Activated T-helper 17 cell treated with anti-CD3 and anti-CD28 coated beads, Interleukin-2, amount 50 U/mL, for 72 hours (primary cell): ENCODE results near the gene CCDC106. TPM values are rescaled to one million over a fixed set of nuclear protein-coding genes. Genes with fewer than 3 reads are reported as not detected.

Experiments
- ATAC-seq: fragments of 150-1000 bp; cut with Tn5 transposase; replicated peaks from 2 replicates; pipeline ENCODE4 v1.10.0; 2021; ENCODE audit warnings: mild to moderate bottlenecking, moderate library complexity
- H3K27ac Mint-ChIP-seq: one replicate; pipeline ENCODE4 v1.8.0; 2022; ENCODE audit warnings: mixed read lengths
- H3K27me3 Mint-ChIP-seq: one replicate; pipeline ENCODE4 v1.8.0; 2022; ENCODE audit warnings: mixed read lengths
- H3K36me3 Mint-ChIP-seq: one replicate; pipeline ENCODE4 v1.8.0; 2022; ENCODE audit warnings: low read depth, mild to moderate bottlenecking, mixed read lengths
- H3K4me1 Mint-ChIP-seq: one replicate; pipeline ENCODE4 v1.8.0; 2022; ENCODE audit warnings: mixed read lengths
- H3K4me3 Mint-ChIP-seq: one replicate; pipeline ENCODE4 v1.8.0; 2022; ENCODE audit warnings: mild to moderate bottlenecking, mixed read lengths
- H3K9me3 Mint-ChIP-seq: one replicate; pipeline ENCODE4 v1.8.0; 2022; ENCODE audit warnings: mixed read lengths
- total RNA-seq, 2 donors: library from RNA; stranded (reverse); gene quantifications; one replicate each; pipeline ENCODE4 v1.2.3, GENCODE V29; 2022

Gene CCDC106
- total RNA-seq, 2 donors from 2014 or later, result 2.4 to 2.6 TPM

- no peak for ATAC-seq
- Mint-ChIP-seq H3K4me1 (peaks cover 23% of the 10 kb centered on the region), H3K9me3 (no peaks in the 10 kb centered on the region), H3K27me3 (no peaks in the 10 kb centered on the region), H3K4me3 (no peak overlapping the region), H3K36me3 (peaks cover 91% of the 10 kb centered on the region), H3K27ac (no peak overlapping the region)
These were observed 33.4 kb downstream of the CCDC106 start for GRCh38 chr19:55681131-55682092.

GRCh38 chr19:55683449-55684261, 35.6 kb downstream of the CCDC106 start:
- peaks cover 81% of the 10 kb centered on the region for H3K36me3 Mint-ChIP-seq

GRCh38 chr19:55684946-55685681, 37.1 kb downstream of the CCDC106 start:
- Mint-ChIP-seq H3K27me3 (no peaks in the 10 kb centered on the region), H3K9me3 (no peaks in the 10 kb centered on the region), H3K4me3 (no peak overlapping the region), H3K27ac (no peak overlapping the region), H3K4me1 (no peaks in the 10 kb centered on the region), H3K36me3 (peaks cover 74% of the 10 kb centered on the region)
- no peak for ATAC-seq

More at GRCh38 chr19:55683449-55684261, 35.6 kb downstream of the CCDC106 start:
- no peak overlapping the region for H3K27ac Mint-ChIP-seq
- peaks cover 7% of the 10 kb centered on the region for H3K4me1 Mint-ChIP-seq
- ATAC-seq, result no peak
- H3K9me3 Mint-ChIP-seq, result no peaks in the 10 kb centered on the region
- no peaks in the 10 kb centered on the region for H3K27me3 Mint-ChIP-seq
- H3K4me3 Mint-ChIP-seq, result no peak overlapping the region

GRCh38 chr19:55685776-55686175, 37.8 kb downstream of the CCDC106 start:
- peaks cover 68% of the 10 kb centered on the region for H3K36me3 Mint-ChIP-seq
- no peaks in the 10 kb centered on the region for H3K9me3 Mint-ChIP-seq
- no peaks in the 10 kb centered on the region for H3K4me1 Mint-ChIP-seq
- H3K27ac Mint-ChIP-seq, result peak overlapping the region; percentile 19
- ATAC-seq, result no peak
- H3K27me3 Mint-ChIP-seq, result no peaks in the 10 kb centered on the region
- no peak overlapping the region for H3K4me3 Mint-ChIP-seq

GRCh38 chr19:55686311-55687050, 38.5 kb downstream of the CCDC106 start:
- Mint-ChIP-seq H3K27ac (peak overlapping the region; percentile 19), H3K27me3 (no peaks in the 10 kb centered on the region), H3K4me1 (no peaks in the 10 kb centered on the region), H3K4me3 (no peak overlapping the region), H3K9me3 (no peaks in the 10 kb centered on the region), H3K36me3 (peaks cover 65% of the 10 kb centered on the region)
- ATAC-seq, result no peak

- no peak for ATAC-seq
- Mint-ChIP-seq H3K27me3 (no peaks in the 10 kb centered on the region), H3K9me3 (no peaks in the 10 kb centered on the region), H3K27ac (no peak overlapping the region), H3K36me3 (peaks cover 59% of the 10 kb centered on the region), H3K4me1 (no peaks in the 10 kb centered on the region), H3K4me3 (no peak overlapping the region)
These were observed 39.5 kb downstream of the CCDC106 start for GRCh38 chr19:55687281-55688201.

GRCh38 chr19:55688422-55689218, 40.6 kb downstream of the CCDC106 start:
- H3K36me3 Mint-ChIP-seq, result peaks cover 56% of the 10 kb centered on the region
- no peak overlapping the region for H3K4me3 Mint-ChIP-seq
- no peaks in the 10 kb centered on the region for H3K27me3 Mint-ChIP-seq
- no peak for ATAC-seq
- H3K4me1 Mint-ChIP-seq, result no peaks in the 10 kb centered on the region
- no peaks in the 10 kb centered on the region for H3K9me3 Mint-ChIP-seq
- no peak overlapping the region for H3K27ac Mint-ChIP-seq

- no peak for ATAC-seq
- Mint-ChIP-seq H3K4me3 (no peak overlapping the region), H3K4me1 (no peaks in the 10 kb centered on the region), H3K36me3 (peaks cover 56% of the 10 kb centered on the region), H3K27ac (no peak overlapping the region), H3K9me3 (no peaks in the 10 kb centered on the region), H3K27me3 (no peaks in the 10 kb centered on the region)
These were observed 41.5 kb downstream of the CCDC106 start for GRCh38 chr19:55689411-55690108.

- no peak for ATAC-seq
- H3K9me3 Mint-ChIP-seq, result no peaks in the 10 kb centered on the region
- H3K36me3 Mint-ChIP-seq, result peaks cover 55% of the 10 kb centered on the region
- no peak overlapping the region for H3K4me3 Mint-ChIP-seq
- no peaks in the 10 kb centered on the region for H3K27me3 Mint-ChIP-seq
- no peaks in the 10 kb centered on the region for H3K4me1 Mint-ChIP-seq
- H3K27ac Mint-ChIP-seq, result no peak overlapping the region
These were observed 42.2 kb downstream of the CCDC106 start for GRCh38 chr19:55690109-55690768.

- no peaks in the 10 kb centered on the region for H3K4me1 Mint-ChIP-seq
- H3K27me3 Mint-ChIP-seq, result no peaks in the 10 kb centered on the region
- no peak overlapping the region for H3K4me3 Mint-ChIP-seq
- H3K9me3 Mint-ChIP-seq, result no peaks in the 10 kb centered on the region
- H3K27ac Mint-ChIP-seq, result no peak overlapping the region
- peaks cover 55% of the 10 kb centered on the region for H3K36me3 Mint-ChIP-seq
- no peak for ATAC-seq
These were observed 42.9 kb downstream of the CCDC106 start for GRCh38 chr19:55690769-55691545.
